Stimulated activated CD4-positive, alpha-beta T cell treated with anti-CD3 and anti-CD28 coated beads, Interleukin-12 subunit alpha, Interleukin-12 subunit beta, amount 100 ng/mL, for 4 hours (primary cell): ENCODE measurements around the gene GPRC5C.

ENCODE experiments used
- DNase-seq: peaks from one replicate; pipeline ENCODE4 v3.0.0-alpha.2; 2020

GPRC5C gene

GRCh38 chr17:74453665-74454196, 21.8 kb downstream of the GPRC5C start:
- peak; percentile 71 for DNase-seq

- no peak for DNase-seq
Observed at GRCh38 chr17:74454197-74455024, 22.5 kb downstream of the GPRC5C start.

- no peak for DNase-seq
Observed at GRCh38 chr17:74455025-74455545, 23.2 kb downstream of the GPRC5C start.

- no peak for DNase-seq
Observed at GRCh38 chr17:74455821-74456220, 23.9 kb downstream of the GPRC5C start.

GRCh38 chr17:74457146-74457819, 25.4 kb downstream of the GPRC5C start:
- peak; percentile 74 for DNase-seq

- no peak for DNase-seq
Observed at GRCh38 chr17:74457820-74458166, 25.9 kb downstream of the GPRC5C start.

- no peak for DNase-seq
Observed at GRCh38 chr17:74458835-74459234, 26.9 kb downstream of the GPRC5C start.

- DNase-seq, result no peak
Observed at GRCh38 chr17:74459622-74460021, 27.7 kb downstream of the GPRC5C start.

GRCh38 chr17:74460241-74460640, 28.4 kb downstream of the GPRC5C start:
- DNase-seq, result no peak

- no peak for DNase-seq
Observed at GRCh38 chr17:74460996-74461395, 29.1 kb downstream of the GPRC5C start.

GRCh38 chr17:74461611-74462010, 29.7 kb downstream of the GPRC5C start:
- DNase-seq, result no peak

- no peak for DNase-seq
Observed at GRCh38 chr17:74464730-74465377, 33.0 kb downstream of the GPRC5C start.

GRCh38 chr17:74465378-74466110, 33.7 kb downstream of the GPRC5C start:
- DNase-seq, result no peak

GRCh38 chr17:74466111-74466827, 34.4 kb downstream of the GPRC5C start, which contains the start of gene CD300A:
TSS of gene CD300A (plus strand) at chr17:74466634. CDS start at chr17:74466704, 70 bp downstream.
- DNase-seq, result no peak

- DNase-seq, result no peak
Observed at GRCh38 chr17:74466828-74467184, 34.9 kb downstream of the GPRC5C start.

GRCh38 chr17:74467221-74467951, 35.5 kb downstream of the GPRC5C start:
- no peak for DNase-seq

- DNase-seq, result no peak
Observed at GRCh38 chr17:74471341-74471740, 39.5 kb downstream of the GPRC5C start.

- no peak for DNase-seq
Observed at GRCh38 chr17:74472890-74473289, 41.0 kb downstream of the GPRC5C start.

GRCh38 chr17:74473294-74473693, 41.4 kb downstream of the GPRC5C start:
- DNase-seq, result no peak

- no peak for DNase-seq
Observed at GRCh38 chr17:74474043-74474792, 42.3 kb downstream of the GPRC5C start.
